Fibroblast of pulmonary artery (primary cell): ENCODE data around the gene CEACAM16.
"Not testable (repeated sequence)": the region's sequence is repeated elsewhere in the genome, so short reads cannot be mapped to it uniquely, and the experiment has no call there.

Source experiments
- DNase-seq: peaks from one replicate; pipeline ENCODE4 v3.0.0-alpha.2; 2010; ENCODE audit warnings: low read depth
- H3K4me3 ChIP-seq: replicated peaks from 2 replicates; pipeline ENCODE4 v1.5.1; 2011; ENCODE audit warnings: low read depth, mild to moderate bottlenecking, control low read depth, low read length, moderate library complexity
- CTCF ChIP-seq: IDR thresholded peaks from 2 replicates; pipeline ENCODE4 v1.5.1; 2011; ENCODE audit warnings: mild to moderate bottlenecking, control low read depth, low read length, inconsistent platforms; ENCODE audit errors: missing control alignments

The CEACAM16 gene

GRCh38 chr19:44720945-44721344 lies 22.0 kb downstream of the CEACAM16 start:
- no peak for TF ChIP-seq CTCF
- no peak for DNase-seq
- no peak overlapping the region for H3K4me3 ChIP-seq

GRCh38 chr19:44721369-44721768 lies 22.4 kb downstream of the CEACAM16 start:
- H3K4me3 ChIP-seq, DNase-seq: not testable (repeated sequence)

- TF ChIP-seq CTCF: no peak
- no peak for DNase-seq
- no peak overlapping the region for H3K4me3 ChIP-seq
Measured at GRCh38 chr19:44722131-44723121, 23.5 kb downstream of the CEACAM16 start.

GRCh38 chr19:44723299-44723951 lies 24.5 kb downstream of the CEACAM16 start:
- DNase-seq: no peak
- no peak for TF ChIP-seq CTCF
- no peak overlapping the region for H3K4me3 ChIP-seq

- DNase-seq: peak; percentile 86
- no peak overlapping the region for H3K4me3 ChIP-seq
- TF ChIP-seq CTCF: peak; percentile 98
Measured at GRCh38 chr19:44723952-44724319, 25.0 kb downstream of the CEACAM16 start.

GRCh38 chr19:44725251-44725650 lies 26.3 kb downstream of the CEACAM16 start:
- no peak for DNase-seq

More at GRCh38 chr19:44725251-44725650, 26.3 kb downstream of the CEACAM16 start:
- TF ChIP-seq CTCF: no peak
- no peak overlapping the region for H3K4me3 ChIP-seq
